PC-9 (cell line): Measurements from ENCODE around the gene DENND1A. TPM values are rescaled to one million over a fixed set of nuclear protein-coding genes. Genes with fewer than 3 reads are reported as not detected.

Experiments used
- BruUV-seq: library from RNA; stranded (reverse); fragments of 400-500 nt; replicated peaks from 2 replicates; lab custom pipeline; 2021; lab: Mats Ljungman, UMichigan
- CTCF ChIA-PET: fragments of 300-600 bp; sonication (Branson Sonifier 250); formaldehyde crosslinking; loops from one replicate; lab custom pipeline; 2022; ENCODE audit warnings: antibody characterized with exemption; lab: Charles Lee
- POLR2A ChIA-PET: fragments of 300-600 bp; sonication (Branson Sonifier 250); formaldehyde crosslinking; loops from one replicate; lab custom pipeline; 2022; ENCODE audit warnings: antibody characterized with exemption; ENCODE audit not compliant: unreplicated experiment; lab: Charles Lee
- DNase-seq, 2 experiments: peaks; one replicate each; pipeline versions ENCODE4 v3.0.0 to v3.0.0-alpha.2; 2015 to 2022; ENCODE audit warnings: mixed read lengths in 1 of 2
- H2AFZ ChIP-seq: fragments of 200-600 bp; sonication (generic); 2 replicates; pipeline ENCODE4 v1.8.1; 2017; ENCODE audit warnings: antibody characterized with exemption
- H3F3A ChIP-seq: fragments of 200-600 bp; sonication (generic); 2 replicates; pipeline ENCODE4 v1.8.1; 2017; ENCODE audit warnings: antibody characterized with exemption, mild to moderate bottlenecking, low read depth; ENCODE audit not compliant: insufficient read depth
- H3K27ac ChIP-seq: fragments of 200-600 bp; sonication (generic); 2 replicates; pipeline ENCODE4 v1.6.1; 2016; ENCODE audit warnings: mixed run types
- H3K27me3 ChIP-seq: fragments of 200-600 bp; sonication (generic); 2 replicates; pipeline ENCODE4 v1.6.1; 2016; ENCODE audit warnings: low read depth, mixed run types; ENCODE audit not compliant: insufficient read depth
- H3K36me3 ChIP-seq: fragments of 200-600 bp; sonication (generic); 2 replicates; pipeline ENCODE4 v1.6.1; 2016; ENCODE audit warnings: low read depth, mixed run types
- H3K4me1 ChIP-seq: fragments of 200-600 bp; sonication (generic); replicated peaks from 2 replicates; pipeline ENCODE4 v1.6.1; 2016; ENCODE audit warnings: mixed run types; ENCODE audit not compliant: insufficient read depth
- H3K4me2 ChIP-seq: fragments of 200-600 bp; sonication (generic); 2 replicates; pipeline ENCODE4 v1.6.1; 2017; ENCODE audit warnings: mixed run types
- H3K4me3 ChIP-seq: fragments of 200-600 bp; sonication (generic); 2 replicates; pipeline ENCODE4 v1.6.1; 2016; ENCODE audit warnings: mixed run types
- H3K79me2 ChIP-seq: fragments of 200-600 bp; sonication (generic); 2 replicates; pipeline ENCODE4 v1.6.1; 2017; ENCODE audit warnings: low read depth, mixed run types
- H3K9me2 ChIP-seq: fragments of 200-600 bp; sonication (generic); 2 replicates; pipeline ENCODE4 v1.8.1; 2017; ENCODE audit warnings: mild to moderate bottlenecking; ENCODE audit not compliant: insufficient read depth
- H3K9me3 ChIP-seq: fragments of 200-600 bp; sonication (generic); 2 replicates; pipeline ENCODE4 v1.8.1; 2016; ENCODE audit warnings: low read depth; ENCODE audit not compliant: insufficient read depth
- H4K20me1 ChIP-seq: fragments of 200-600 bp; sonication (generic); 2 replicates; pipeline ENCODE4 v1.8.1; 2017; ENCODE audit not compliant: insufficient read depth
- CTCF ChIP-seq: fragments of 200-600 bp; sonication (generic); conservative IDR thresholded peaks from 2 replicates; pipeline ENCODE4 v1.6.1; 2017; ENCODE audit warnings: mixed run types, antibody characterized with exemption, mild to moderate bottlenecking, moderate library complexity
- EZH2 ChIP-seq: fragments of 200-600 bp; sonication (generic); IDR thresholded peaks from 2 replicates; pipeline ENCODE4 v1.8.0; 2017; ENCODE audit warnings: antibody characterized with exemption, low read depth
- intact Hi-C: fragments of 100-400 bp; cut with micrococcal nuclease; formaldehyde crosslinking; loops from one replicate; pipeline ENCODE4 v1.10.0; 2022; ENCODE audit not compliant: unreplicated experiment
- total RNA-seq: library from RNA; stranded (reverse); gene quantifications from 2 replicates; pipeline ENCODE4 v1.2.3, GENCODE V29; 2021

The DENND1A gene
- total RNA-seq, 1 experiment from 2014 or later, result 37.7 TPM

DNA sequence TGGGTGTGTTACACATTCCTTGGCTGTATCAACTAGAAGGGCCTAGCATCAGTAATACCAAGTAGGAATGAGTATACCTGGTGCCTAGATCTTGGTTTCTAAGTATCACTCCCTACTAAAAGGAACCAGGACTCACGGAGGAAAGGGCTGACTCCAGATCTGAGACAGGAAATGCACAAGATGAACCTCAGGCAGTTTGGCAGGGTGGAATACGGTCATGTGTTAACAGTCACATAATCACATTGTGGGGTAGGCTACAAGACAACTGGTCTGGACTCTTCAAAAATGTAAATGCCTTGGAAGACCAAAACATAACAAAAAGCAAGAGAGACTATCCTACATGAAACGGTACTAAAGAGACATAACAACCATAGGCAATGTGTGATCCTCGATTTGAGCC, 415.2 kb downstream of the DENND1A start:
- CTCF ChIA-PET, result no interaction called here
- intact Hi-C loops, result no loop called here

DNA sequence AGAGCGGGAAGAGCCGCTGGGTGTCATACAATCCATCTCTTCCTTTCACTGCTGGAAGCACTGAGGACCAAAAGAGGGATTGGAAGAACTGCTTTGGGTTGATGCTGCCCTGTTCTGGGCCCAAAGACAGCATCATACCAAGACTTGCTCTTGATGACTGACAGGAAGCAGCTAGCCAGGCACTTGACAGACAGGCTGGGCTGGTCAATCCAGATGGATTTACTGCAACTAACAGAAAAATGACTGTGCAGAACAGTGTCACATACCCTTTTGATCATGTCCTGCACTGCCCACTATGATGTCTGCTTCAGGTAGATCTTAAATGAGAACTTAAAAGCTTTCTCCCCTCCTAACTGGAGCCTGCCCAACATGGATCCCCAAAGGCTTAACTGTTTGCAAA, 416.4 kb downstream of the DENND1A start:
- no peaks in the 10 kb centered on the region for H3K9me3 ChIP-seq
- CTCF ChIA-PET, result interaction anchor here (0.5 kb wide), 1 partner anchor 356 kb away, joined by 10 read pairs; no protein-coding TSS in a partner anchor
- H3K4me2 ChIP-seq, result no peak overlapping the region
- POLR2A ChIA-PET, result no interaction called here
- H3K4me1 ChIP-seq, result peaks cover 9% of the 10 kb centered on the region
- no peaks in the 10 kb centered on the region for H3K79me2 ChIP-seq
- BruUV-seq, result no TSS peak
- TF ChIP-seq EZH2 (no peak), CTCF (no peak)
- H3K27ac ChIP-seq, result no peak overlapping the region
- intact Hi-C loops, result no loop called here
- DNase-seq, result peak; percentile 36 to 51
- no peak overlapping the region for H2AFZ ChIP-seq
- H3K4me3 ChIP-seq, result no peak overlapping the region
- no peaks in the 10 kb centered on the region for H3K9me2 ChIP-seq
- H3K27me3 ChIP-seq, result no peaks in the 10 kb centered on the region
- H3K36me3 ChIP-seq, result no peaks in the 10 kb centered on the region
- no peaks in the 10 kb centered on the region for H4K20me1 ChIP-seq
- no peaks in the 10 kb centered on the region for H3F3A ChIP-seq

More for the DNA sequence above, 415.2 kb downstream of the DENND1A start:
- no peaks in the 10 kb centered on the region for H3K36me3 ChIP-seq
- H3K9me3 ChIP-seq, result no peaks in the 10 kb centered on the region
- H4K20me1 ChIP-seq, result no peaks in the 10 kb centered on the region
- H3K9me2 ChIP-seq, result no peaks in the 10 kb centered on the region
- H2AFZ ChIP-seq, result no peak overlapping the region
- H3F3A ChIP-seq, result no peaks in the 10 kb centered on the region
- no peak for TF ChIP-seq CTCF
- TF ChIP-seq EZH2, result no peak
- H3K27ac ChIP-seq, result no peak overlapping the region
- H3K4me2 ChIP-seq, result no peak overlapping the region
- POLR2A ChIA-PET, result no interaction called here
- peaks cover 9% of the 10 kb centered on the region for H3K4me1 ChIP-seq
- BruUV-seq, result no TSS peak
- no peaks in the 10 kb centered on the region for H3K27me3 ChIP-seq
- H3K79me2 ChIP-seq, result no peaks in the 10 kb centered on the region
- DNase-seq, result no peak
- no peak overlapping the region for H3K4me3 ChIP-seq

DNA sequence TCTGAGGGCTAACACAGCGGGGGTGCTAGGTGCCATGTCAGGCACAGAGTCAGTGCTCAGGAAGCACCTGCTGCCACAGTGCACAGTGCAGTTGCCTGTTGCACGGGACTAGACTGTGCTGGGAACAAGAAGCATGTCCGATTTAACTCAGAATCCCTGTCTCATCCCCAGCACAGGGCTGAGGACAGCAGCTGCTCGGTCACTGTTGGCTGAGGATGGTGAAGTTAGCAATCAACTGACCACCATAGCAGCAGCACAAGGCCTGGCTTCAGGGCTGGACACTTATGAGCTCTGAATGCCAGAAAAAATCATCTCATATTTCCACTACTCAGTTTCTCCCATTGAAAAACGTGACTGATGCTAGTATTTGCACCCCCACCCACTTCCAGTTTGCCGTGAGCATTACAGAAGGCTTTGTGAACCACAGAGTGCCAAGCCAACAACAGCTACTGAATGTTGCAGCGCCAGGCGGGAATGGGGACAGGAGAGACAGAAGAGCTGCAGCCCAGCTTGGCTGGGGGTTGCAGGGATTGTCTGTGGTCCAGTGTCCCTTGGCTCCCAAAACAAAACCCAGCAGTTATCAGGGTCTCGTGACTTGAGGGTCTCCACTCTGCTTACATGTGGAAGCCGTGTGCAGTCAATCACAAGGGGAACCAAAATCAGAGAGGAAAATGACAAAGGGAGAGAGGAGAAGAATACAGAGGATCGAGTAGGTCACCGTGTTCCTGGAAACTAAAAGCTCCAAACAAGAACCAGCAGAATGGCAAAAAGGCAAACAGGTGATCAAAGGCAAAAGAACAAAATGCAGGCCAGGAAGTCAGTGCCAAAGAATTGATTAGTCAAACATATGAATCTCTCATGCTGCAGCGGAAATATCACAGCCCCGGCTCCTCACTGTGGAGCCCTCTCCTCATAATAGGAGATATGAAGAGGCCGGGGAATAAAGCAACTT, 418.3 kb downstream of the DENND1A start:
- no peak for DNase-seq
- intact Hi-C loops, result no loop called here
- Histone ChIP-seq H3K27me3 (no peaks in the 10 kb centered on the region), H3K27ac (no peak overlapping the region), H3K79me2 (no peaks in the 10 kb centered on the region), H3K4me1 (peaks cover 9% of the 10 kb centered on the region), H3K4me2 (no peak overlapping the region), H3K36me3 (no peaks in the 10 kb centered on the region), H3F3A (no peaks in the 10 kb centered on the region), H2AFZ (no peak overlapping the region), H3K9me3 (no peaks in the 10 kb centered on the region), H3K4me3 (no peak overlapping the region), H4K20me1 (no peaks in the 10 kb centered on the region), H3K9me2 (no peaks in the 10 kb centered on the region)
- no peak for TF ChIP-seq EZH2
- CTCF ChIA-PET, result no interaction called here
- POLR2A ChIA-PET, result no interaction called here
- BruUV-seq, result no TSS peak
